ENCODE data around the gene SETD7. TPM values are rescaled to one million over a fixed set of nuclear protein-coding genes. Genes with fewer than 3 reads are reported as not detected.
A peak's percentile ranks its signal among the peaks of the same experiment; 100 is the strongest.

The SETD7 gene
- total RNA-seq, 2 donors from 2014 or later = 25.5 to 29.5 TPM

DNA sequence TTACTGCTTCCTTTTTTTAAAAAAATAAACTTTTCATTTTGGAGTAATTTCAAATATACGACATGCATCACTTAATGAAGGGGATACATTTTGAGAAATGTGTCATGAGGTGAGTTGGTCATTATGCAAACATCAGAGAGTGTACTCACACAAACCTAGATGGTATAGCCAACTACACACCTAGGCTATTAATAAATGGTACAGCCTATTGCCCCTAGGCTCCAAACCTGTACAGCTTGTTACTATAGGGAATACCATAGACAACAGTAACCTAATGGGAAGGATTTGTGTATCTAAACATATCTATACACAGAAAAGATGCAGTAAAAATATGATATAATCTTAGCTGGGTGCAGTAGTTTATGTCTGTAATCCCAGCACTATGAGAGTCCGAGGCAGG is 29.1 kb downstream of the SETD7 start:
- H3K36me3 ChIP-seq = no peaks in the 10 kb centered on the region
- intact Hi-C loops (cut with DNase I) = loop anchor here (10.0 kb wide), 1 partner anchor 112 kb away; no protein-coding TSS in a partner anchor
- no peak for DNase-seq

DNA sequence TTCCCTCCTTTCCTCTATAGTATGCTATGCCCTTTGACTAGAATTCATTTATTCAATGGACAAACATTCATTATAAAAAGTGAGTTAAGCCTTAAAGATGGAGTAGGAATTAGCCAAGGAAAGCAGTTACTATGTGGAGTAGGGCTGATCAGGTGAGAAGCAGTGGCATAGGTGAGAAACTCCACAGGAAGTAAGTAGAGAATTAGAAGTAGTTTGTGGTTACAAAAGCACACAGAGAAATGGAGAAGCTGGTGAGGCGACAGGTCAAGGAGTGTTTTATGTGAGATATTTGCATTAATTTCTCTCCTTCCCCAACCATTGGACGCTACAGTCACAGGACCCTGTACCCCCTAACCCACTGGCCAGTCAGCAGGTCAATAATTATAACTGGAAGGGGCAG is 30.6 kb downstream of the SETD7 start:
- DNase-seq = no peak
- H3K36me3 ChIP-seq = no peaks in the 10 kb centered on the region
- intact Hi-C loops (cut with DNase I) = loop anchor here (10.0 kb wide), 1 partner anchor 111 kb away; no protein-coding TSS in a partner anchor

More for the DNA sequence above, 29.1 kb downstream of the SETD7 start:
- no peak overlapping the region for H3K4me3 ChIP-seq
- H3K27ac ChIP-seq = no peak overlapping the region
- H3K27me3 ChIP-seq = no peaks in the 10 kb centered on the region
- no peak overlapping the region for H3K9ac ChIP-seq (ENCODE audit: low read depth in 2 of 2, low read length in 2 of 2)
- H3K4me1 ChIP-seq = no peaks in the 10 kb centered on the region
- H3K9me3 ChIP-seq = no peaks in the 10 kb centered on the region
- TF ChIP-seq, protein P1, sequence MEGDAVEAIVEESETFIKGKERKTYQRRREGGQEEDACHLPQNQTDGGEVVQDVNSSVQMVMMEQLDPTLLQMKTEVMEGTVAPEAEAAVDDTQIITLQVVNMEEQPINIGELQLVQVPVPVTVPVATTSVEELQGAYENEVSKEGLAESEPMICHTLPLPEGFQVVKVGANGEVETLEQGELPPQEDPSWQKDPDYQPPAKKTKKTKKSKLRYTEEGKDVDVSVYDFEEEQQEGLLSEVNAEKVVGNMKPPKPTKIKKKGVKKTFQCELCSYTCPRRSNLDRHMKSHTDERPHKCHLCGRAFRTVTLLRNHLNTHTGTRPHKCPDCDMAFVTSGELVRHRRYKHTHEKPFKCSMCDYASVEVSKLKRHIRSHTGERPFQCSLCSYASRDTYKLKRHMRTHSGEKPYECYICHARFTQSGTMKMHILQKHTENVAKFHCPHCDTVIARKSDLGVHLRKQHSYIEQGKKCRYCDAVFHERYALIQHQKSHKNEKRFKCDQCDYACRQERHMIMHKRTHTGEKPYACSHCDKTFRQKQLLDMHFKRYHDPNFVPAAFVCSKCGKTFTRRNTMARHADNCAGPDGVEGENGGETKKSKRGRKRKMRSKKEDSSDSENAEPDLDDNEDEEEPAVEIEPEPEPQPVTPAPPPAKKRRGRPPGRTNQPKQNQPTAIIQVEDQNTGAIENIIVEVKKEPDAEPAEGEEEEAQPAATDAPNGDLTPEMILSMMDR (IDR thresholded peaks at IDR 0.05) = no peak

DNA sequence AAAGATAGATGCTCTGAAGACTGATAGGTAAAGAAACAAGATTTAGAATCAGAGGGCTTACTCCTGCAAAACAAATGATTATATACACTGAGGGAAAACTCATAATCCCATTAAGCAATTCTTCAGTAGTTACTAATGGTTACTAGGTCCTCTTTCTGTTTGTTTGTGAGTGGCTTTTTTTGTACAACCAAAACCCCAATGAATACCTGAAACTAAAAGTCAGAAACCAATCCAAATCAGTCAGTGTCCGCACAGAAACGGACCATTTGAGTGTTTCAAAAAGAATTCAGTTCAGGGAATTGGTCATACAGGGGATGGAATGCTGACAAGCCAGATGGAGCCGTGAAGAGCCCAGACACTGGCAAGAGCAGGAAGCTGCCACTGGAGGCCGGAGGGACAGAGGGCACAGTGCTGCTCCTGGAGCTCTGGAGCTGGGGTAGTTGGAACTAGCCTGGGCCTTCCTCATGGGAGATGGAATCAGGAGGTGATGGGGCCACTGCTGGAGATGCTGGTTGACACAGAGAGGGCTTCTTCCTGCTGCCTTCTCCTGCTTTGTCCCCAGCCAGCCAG is 31.9 kb downstream of the SETD7 start:
- Histone ChIP-seq H3K27ac (no peak overlapping the region), H3K4me3 (no peak overlapping the region), H3K36me3 (no peaks in the 10 kb centered on the region), H3K4me1 (no peaks in the 10 kb centered on the region), H3K9ac (ENCODE audit: low read depth in 2 of 2, low read length in 2 of 2) (peak overlapping the region in 1 of 2 donors; percentile 13), H3K27me3 (no peaks in the 10 kb centered on the region), H3K9me3 (no peaks in the 10 kb centered on the region)
- no peak for DNase-seq
- TF ChIP-seq, protein P1 (IDR thresholded peaks at IDR 0.05) = no peak
- intact Hi-C loops (cut with DNase I) = loop anchor here (10.0 kb wide), 1 partner anchor 109 kb away; no protein-coding TSS in a partner anchor

More for the DNA sequence above, 30.6 kb downstream of the SETD7 start:
- Histone ChIP-seq H3K9ac (ENCODE audit: low read depth in 2 of 2, low read length in 2 of 2) (no peak overlapping the region), H3K27me3 (no peaks in the 10 kb centered on the region), H3K9me3 (no peaks in the 10 kb centered on the region), H3K4me3 (no peak overlapping the region), H3K27ac (no peak overlapping the region), H3K4me1 (no peaks in the 10 kb centered on the region)
- TF ChIP-seq, protein P1 (IDR thresholded peaks at IDR 0.05) = no peak

DNA sequence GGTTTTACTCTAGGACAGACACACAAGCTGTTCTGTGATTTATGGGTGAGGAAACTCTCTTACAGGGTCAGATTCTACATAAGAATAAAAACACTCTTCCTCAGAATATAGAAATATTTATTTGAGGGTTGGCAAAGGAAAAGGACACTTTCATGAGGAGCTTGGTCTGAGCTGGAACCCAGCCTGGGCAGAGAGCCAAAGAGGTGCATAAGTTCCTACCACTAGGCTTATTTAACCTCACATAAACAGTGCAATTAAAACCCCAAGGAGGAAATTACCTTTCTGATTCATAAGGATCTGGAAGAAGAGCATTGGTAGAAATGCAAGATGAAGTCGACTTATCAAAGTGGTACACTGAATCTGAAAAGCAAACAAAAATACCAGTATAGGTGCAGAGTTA is 32.9 kb downstream of the SETD7 start:
- Histone ChIP-seq H3K36me3 (no peaks in the 10 kb centered on the region), H3K27me3 (no peaks in the 10 kb centered on the region), H3K4me3 (no peak overlapping the region), H3K9me3 (no peaks in the 10 kb centered on the region), H3K4me1 (no peaks in the 10 kb centered on the region), H3K27ac (no peak overlapping the region), H3K9ac (ENCODE audit: low read depth in 2 of 2, low read length in 2 of 2) (no peak overlapping the region)
- DNase-seq = peak; percentile 45
- TF ChIP-seq, protein P1 (IDR thresholded peaks at IDR 0.05) = no peak
- intact Hi-C loops (cut with DNase I) = loop anchor here (10.0 kb wide), 1 partner anchor 108 kb away; no protein-coding TSS in a partner anchor

DNA sequence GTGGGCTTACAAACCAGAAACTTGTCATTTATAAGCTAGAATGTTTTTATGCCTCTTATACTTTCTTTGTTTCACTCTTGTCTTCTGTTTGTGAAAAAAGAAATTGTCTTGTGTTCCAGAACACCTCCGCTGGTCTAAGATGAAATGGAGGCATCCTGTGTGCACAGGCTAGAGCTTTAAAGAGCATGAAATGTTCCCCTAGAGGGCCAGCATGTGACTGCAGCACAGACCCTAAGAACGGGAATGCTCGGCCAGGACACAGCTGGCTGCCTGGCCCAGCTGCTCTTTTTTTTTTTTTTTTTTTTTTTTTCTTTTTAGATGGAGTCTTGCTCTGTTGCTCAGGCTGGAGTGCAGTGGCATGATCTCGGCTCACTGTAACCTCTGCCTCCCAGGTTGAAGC is 33.6 kb downstream of the SETD7 start:
- TF ChIP-seq, protein P1 (IDR thresholded peaks at IDR 0.05) = no peak
- no peak for DNase-seq
- no peaks in the 10 kb centered on the region for H3K9me3 ChIP-seq
- no peaks in the 10 kb centered on the region for H3K4me1 ChIP-seq
- no peak overlapping the region for H3K4me3 ChIP-seq
- H3K36me3 ChIP-seq = no peaks in the 10 kb centered on the region
- H3K27ac ChIP-seq = no peak overlapping the region
- intact Hi-C loops (cut with DNase I) = loop anchor here (10.0 kb wide), 1 partner anchor 108 kb away; no protein-coding TSS in a partner anchor
- no peaks in the 10 kb centered on the region for H3K27me3 ChIP-seq
- no peak overlapping the region for H3K9ac ChIP-seq (ENCODE audit: low read depth in 2 of 2, low read length in 2 of 2)

Measured in colonic mucosa (tissue), 4 donors.